ENCODE measurements around the gene ZNF232.
"Not testable (repeated sequence)": the region's sequence is repeated elsewhere in the genome, so short reads cannot be mapped to it uniquely, and the experiment has no call there.

The ZNF232 gene

DNA sequence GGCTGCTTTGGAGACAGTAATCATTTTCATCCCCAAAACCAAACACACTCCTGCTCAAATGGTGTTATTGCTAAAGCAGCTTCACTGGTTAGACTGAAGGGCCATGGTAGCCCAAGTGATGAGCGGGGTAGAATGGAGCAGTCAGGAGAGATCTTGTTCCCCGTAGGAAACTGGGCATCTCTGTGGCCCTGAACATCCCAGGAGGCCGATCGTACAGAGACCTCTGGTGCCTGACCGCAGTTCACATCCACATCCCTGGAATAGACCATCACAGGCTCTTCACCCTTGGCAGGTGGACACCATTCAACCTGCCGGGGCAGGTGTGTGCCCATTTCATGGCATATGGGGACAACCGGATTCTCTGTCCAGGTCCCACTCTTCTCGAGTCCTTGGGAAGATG is 18.1 kb upstream of the ZNF232 start:
- not testable (repeated sequence) for DNase-seq (ENCODE audit: low read depth)

DNA sequence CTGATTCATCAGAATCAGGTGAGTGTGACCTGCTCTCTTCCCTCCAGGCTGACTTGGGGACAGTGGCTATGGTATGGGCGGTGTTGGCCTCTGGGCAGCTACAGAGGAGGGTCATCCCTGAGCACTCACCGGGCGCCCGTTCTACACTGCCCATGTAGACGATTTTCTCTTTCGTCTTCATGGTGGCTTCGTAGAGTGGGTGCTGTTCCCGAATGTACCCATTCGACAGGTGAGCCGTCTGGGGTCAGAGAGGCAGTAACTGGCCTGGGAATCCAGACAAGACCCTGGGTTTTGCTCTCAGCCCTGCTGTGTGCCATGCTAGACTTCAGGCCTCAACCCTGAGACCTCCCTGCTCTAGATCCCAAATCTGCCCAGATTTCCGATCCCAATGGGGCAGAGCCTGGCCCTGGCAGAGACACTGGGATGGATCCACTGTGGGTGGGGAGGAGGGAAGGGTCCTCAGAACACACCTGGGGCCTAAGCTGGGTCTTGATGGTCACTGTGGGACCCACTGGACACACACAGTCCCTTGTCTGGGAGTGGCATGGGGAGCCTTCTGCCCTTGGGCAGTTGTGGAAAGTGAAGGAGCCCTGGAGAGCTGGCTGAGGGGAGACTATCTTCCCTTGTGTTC is 17.3 kb upstream of the ZNF232 start:
- DNase-seq (ENCODE audit: low read depth) = no peak

DNA sequence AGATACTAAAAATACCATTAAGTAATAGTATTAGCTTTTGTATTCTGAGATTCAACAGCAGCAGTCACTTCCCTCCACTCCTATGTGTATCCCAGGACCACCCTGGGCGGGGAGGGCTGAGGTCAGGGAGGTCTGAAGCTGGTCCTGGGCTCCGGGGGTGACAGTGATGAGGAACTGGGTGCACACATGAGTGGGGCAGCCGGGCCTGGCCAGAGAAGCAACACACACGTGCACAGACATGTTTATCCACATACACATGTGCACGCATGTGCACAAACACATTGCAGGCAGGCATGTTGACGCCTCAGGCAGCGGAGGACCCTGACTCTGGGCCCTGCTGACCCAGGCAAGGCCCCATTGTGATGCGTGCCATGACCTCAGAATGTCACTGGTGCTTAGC is 16.7 kb upstream of the ZNF232 start:
- not testable (repeated sequence) for DNase-seq (ENCODE audit: low read depth)

DNA sequence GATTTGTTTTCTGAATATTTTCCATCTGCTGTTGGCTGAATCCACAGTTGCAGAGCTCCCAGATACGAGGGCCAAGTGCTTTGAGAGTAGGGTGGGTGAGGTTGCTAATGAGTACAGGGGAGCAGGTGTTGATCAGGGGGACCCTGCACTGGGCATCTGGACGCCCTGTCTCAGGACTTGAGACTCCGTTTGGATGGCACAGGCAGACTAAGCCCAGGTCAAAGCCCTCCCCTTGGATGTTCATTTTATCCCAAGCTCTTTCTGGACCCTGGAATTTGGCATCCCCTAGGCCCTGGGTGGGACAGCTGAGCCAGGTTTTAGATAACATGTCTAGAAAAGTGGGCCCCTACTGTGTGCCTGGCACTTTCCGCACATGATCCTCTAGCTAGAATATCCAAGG is 16.2 kb upstream of the ZNF232 start:
- DNase-seq (ENCODE audit: low read depth) = no peak

DNA sequence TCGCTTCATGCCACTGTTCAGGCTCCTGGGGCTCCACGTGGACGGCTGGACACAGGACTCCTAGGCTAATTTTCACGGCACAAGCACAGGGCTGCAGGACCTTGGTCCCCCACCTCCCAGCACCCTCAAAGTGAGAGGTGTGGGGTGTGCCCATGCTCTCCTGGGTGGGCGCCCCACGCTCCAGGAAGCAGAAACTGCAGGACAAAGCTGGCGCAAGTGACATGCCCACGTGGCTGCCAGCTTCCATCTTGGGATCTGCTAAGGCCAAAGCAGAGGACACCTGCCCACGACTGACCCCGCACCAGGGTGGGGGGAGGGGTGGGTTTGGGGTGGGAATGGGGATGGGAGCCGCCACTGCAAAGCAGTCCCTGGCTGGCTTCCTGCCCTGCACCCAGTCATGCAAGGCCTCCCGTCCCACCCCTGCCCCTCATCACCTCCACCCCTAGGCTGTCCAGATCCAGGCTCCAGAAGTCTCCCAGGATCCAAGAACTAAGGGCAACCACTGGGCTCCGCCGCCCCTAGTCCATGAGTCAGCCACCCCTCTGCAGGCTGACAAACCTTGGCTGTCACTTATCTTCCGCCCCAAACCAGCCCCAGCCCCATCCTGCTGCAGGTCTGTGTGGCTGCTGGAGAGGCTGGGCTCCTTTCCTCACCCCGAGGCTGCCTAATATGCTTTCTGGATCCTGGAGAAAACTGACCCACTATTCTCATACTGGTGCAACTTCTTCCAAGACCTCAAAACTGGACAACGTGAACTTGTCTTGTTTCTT is 15.2 kb upstream of the ZNF232 start:
- DNase-seq (ENCODE audit: low read depth) = no peak

DNA sequence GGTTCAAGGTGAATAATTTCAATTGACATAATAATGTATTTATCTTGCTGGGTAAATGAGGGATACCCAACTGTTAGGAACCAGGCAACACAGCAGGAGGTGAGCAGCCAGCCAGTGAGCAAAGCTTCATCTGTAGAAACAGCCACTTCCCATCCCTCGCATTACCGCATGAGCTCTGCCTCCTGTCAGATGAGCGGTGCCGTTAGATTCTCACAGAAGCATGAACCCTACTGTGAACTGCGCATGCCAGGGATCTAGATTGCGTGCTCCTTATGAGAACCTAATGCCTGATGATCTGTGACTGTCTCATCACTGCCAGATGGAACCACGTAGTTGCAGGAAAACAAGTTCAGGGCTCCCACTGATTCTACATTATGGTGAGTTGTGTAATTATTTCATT is 13.2 kb upstream of the ZNF232 start:
- DNase-seq (ENCODE audit: low read depth) = not testable (repeated sequence)

DNA sequence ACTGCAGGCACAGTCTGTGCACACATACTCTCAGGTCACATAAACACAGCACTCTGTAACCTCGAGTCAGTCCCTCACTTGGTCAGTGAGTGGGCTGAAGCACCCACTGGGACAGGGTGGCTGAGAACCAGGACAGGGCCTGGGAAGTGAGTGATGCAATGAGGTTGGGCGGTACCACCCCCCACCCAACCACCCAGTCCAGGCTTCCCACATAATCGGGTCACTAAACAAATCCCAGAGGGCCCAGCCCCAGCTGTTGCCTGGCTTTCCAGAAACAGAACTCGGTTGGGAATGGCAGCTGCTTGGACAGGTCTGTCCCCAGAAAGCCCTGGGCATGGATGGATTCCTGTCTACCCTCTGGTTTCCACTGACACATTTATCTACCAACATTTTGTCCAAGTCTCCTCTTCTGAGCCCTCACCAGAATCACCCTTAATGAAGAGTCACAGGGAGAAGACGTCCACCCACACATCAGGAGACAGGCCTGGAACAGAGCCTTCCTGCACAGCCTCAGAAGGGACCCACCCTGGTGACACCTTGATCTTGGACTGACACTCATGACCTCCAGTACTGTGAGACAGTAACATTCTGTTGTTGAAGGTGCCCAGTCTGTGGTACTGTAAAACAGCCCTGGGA is 12.6 kb upstream of the ZNF232 start:
- not testable (repeated sequence) for DNase-seq (ENCODE audit: low read depth)

DNA sequence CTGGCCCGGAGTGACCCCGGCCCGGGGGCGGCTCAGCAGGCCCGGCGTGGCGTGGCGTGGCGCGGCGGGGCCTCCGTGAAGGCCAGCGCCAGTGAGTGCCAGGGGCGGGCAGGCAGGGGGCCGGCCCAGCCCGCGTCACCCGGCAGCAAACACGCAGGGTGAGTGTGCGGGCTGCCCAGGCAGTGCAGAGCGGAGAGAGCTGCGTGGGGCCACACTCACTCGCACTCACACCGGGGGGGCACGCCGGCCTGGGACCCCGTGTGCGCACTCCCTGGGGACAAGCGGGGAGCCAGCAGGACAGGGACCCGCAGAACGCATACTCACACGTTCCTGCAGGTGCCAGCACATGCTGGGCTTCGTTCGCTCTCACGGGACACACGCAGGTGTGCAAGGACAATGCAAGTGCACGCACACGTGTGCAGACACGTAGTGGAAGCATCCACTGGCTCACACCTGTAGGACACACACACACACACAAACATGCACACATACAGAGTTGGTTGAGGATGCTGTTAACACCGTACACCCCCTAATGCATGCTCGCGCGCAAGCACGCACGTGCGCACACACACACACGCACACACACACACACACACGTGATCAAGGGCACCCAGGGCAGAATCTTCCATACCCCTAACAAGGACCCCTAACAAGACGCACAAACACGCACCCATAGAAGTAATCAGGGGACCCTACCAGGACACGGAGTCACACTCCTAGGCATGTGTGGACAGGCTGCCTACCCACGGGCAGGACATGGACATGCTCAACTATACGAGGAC is 11.9 kb upstream of the ZNF232 start:
- DNase-seq (ENCODE audit: low read depth) = no peak

DNA sequence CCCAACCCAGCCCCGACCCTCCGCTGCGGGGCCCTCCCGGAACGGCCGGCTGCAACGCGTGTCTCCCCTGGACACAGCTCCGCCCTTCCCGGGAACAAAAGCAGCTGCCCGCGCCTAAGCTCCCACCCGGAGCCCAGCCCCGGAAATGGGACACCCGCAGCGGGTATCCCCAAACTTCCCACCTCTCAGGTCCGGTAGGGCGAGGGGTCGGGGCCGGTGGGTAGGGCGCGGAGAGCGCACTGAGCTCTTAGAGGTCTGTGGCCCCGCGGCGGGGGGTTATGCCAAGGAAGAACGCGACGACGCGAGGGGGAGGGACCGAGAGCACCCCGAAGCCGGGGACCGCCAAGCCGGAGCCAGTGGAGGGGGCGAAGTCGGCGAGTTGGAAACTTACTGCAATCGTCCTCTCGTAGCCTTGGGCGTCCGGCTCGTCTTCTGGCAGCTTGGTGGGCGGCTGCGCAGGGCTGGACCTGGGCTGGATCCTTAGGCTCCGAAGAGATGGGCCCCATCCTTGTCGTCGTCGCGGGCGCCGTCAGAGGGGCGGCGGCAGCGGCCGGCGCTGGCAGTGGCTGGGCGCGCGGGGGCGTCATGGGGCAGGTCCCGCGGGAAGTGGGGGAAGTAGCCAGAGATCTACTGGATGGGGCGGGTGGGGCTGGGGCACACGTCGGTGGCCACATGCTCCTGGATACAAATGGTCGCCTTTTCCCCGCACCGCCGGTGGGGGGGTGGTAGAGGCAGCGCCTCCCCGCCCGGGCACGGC is 11.1 kb upstream of the ZNF232 start:
- DNase-seq (ENCODE audit: low read depth) = no peak

DNA sequence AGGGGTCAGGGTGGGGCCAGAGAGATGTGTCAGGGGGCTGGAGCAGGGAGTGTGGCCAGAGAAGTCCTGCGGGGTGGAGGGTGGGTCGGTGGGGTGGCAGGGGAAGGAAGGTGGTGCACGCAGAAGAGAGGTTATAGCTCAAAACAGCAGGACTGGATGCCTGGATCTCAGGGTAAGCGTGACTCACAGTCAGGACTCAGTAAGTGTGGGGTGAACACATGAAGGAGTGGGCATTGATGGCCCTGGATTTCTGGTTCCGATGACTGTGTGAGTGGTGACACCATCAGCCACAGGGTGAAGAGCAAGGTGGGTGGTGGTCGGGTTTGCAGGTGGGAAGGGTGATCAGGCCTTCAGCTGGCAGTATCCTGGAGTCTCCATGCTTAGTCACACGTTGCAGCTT is 10.4 kb upstream of the ZNF232 start:
- not testable (repeated sequence) for DNase-seq (ENCODE audit: low read depth)

DNA sequence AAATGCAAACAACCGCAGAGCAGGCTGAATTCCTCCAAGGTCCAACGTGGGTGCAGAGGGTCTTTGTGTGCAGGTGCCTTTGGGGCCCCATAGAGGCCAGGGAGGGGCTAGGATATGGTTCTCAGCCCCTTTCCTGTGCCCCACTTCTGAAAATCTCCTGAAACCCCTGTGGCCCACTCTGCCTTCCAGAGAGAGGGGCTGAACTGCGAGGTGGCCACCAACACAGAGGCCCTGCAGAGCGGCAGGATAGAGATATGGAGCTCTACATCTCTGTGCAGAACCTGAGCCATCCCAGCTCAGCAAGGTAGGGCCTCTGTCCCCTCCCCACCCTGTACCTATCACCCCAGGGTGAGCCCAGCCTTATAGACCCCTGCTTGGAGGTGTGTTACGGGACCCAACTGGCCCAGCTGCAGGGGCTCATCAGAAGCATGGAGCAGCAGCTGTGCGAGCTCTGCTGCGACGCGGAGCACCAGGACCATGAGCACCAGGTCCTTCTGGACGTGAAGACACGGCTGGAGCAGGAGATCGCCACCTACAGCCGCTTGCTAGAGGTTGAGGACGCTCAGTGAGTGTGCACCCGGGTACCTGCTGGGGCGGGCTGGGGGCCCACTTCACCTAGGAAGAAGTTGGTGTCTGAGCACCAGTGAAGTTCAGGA is 9.6 kb upstream of the ZNF232 start:
- DNase-seq (ENCODE audit: low read depth) = no peak

DNA sequence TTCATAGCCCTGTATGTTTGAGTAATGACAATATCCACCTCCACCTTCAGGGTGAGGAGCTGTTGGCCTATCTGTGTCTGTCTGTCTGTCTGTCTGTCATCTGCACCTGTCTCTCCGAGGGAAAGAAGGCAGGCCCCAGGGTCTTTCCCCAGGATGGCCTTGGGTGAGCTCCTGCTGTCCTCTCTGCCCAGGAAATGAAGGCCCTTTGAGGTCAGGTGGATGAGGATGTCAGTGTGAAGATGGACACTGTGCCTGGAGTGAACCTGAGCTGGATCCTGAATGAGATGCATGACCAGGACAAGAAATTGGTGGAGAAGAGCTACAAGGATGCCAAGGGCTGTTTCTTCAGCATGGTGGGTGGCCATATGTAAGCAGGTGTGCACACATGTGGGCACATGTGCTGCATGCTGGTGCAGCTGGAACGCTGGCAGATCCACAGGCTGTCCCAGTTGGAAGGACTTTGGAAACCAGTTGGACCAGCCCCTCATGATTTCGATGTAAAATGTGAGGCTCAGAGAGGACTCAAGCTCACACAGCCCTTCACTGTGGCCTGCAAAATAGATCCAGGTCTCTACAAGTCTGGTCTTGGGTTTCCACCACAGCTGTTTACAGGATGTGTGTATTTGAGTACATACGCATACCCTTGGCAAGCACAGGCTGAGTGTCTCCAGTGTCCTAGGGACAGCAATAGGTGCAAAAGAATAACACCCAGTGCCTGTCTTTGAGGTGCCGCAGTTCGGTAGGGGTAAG is 8.9 kb upstream of the ZNF232 start:
- DNase-seq (ENCODE audit: low read depth) = not testable (repeated sequence)

DNA sequence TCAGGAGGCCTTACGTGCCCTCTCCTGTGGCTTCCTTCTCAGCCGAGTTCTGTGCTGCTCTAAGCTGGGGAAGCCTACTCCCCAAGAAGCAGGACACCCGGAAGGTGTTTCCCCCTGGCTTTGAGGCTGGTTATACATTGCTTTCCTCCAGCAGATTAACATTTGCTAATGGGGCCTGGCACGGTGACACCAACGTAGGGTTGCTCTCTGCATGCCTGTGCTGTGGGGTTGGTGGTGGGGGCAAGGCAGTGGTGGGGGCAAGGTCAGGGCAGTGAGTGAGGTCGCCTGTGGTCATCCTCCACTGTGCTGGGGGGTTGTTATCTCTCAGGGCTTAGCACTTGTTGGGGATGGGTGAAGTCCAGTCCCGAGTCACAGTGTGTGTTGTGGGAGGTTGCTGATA is 8.4 kb upstream of the ZNF232 start:
- no peak for DNase-seq (ENCODE audit: low read depth)

DNA sequence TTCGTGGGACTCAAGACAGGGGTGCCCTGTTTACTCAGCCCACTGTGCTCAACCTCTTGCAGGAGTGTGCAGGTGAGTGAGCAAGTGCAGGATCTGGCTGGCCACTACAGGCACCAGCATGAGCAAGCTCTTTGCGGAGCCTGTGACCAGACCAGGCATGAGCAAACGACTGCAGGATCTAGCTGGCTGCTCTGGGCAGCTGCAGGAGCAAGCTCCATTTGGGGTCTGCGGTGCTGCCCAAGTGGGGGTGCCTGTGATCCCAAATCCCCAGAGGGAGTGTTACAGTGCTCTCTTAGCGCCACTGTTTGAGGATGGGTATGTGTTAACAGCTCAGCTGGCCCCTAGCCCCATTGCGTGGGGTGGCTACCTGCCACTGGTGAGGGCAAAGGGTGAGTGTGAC is 6.5 kb upstream of the ZNF232 start:
- DNase-seq (ENCODE audit: low read depth) = no peak

DNA sequence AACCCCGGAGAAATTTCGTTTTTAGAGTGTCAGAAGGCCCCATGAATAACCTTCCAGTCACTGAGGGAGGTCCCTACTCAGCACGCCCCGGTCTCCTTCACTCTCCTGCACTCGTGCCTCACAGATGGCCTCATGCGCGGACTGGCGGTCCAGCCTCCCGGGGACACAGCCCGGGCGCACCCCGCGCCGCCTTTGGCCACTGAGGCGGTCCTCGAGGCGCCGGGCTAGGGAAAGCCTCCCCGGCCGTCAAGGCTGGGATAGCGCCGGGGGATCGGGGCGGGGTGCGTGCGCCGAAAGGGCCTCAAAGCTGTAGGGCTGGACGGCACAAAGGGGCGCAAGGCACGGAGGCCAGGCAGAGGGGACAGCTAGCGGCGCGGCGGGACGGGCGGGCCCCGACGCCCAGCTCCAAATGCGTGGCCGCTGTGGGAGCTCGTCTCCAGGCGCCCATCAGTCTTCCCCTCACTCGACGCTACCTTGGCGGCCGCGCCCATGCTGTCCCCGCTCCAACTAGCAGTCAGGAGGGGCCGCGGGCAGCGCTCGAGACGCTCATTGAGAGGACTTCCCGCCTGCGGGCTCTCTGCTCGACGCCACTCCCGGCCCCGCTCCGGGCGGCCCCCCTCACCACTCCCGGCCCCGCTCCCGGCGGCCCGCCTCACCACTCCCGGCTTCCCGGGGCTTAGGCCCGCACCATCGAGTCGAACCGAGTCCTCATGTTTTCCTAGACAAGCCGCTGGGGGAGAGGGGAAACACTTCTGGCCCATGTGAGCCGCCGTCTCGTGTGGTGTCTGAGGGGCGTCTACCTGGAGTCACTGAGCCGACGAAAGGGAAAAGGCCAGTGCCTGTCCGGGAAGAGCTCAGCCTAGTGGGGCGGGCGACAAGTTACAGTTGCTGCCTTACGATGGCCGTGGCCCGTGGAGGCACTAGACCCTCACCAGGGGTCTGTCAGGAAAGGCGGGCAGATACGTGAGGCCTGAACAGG is 4.3 kb upstream of the ZNF232 start, which contains the start of gene USP6:
USP6 (plus strand) TSS at position 360 of the 979 bp plus-strand sequence. CDS start 14,336 bp downstream, outside the sequence.
- DNase-seq (ENCODE audit: low read depth) = no peak

DNA sequence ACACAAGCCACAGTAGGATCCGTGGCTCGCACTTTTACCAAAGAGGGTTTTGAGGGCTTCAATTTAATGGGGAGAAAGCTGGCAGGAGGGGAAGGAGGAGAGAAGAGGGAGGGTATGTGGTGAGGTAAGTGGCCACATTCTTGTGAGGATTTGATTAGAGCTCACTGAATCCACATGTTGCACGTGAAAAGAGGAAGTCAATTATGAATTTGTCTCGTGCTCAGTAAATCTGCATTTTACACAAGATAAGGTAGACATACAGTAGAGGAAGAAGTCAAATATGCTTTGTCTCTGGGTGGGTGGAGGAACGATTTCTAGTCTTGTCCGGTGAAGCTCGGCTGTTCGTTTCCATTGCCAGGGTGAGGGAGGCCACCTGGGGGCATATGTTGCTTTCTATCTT is 862 bp downstream of the ZNF232 start:
- no peak for DNase-seq (ENCODE audit: low read depth)

DNA sequence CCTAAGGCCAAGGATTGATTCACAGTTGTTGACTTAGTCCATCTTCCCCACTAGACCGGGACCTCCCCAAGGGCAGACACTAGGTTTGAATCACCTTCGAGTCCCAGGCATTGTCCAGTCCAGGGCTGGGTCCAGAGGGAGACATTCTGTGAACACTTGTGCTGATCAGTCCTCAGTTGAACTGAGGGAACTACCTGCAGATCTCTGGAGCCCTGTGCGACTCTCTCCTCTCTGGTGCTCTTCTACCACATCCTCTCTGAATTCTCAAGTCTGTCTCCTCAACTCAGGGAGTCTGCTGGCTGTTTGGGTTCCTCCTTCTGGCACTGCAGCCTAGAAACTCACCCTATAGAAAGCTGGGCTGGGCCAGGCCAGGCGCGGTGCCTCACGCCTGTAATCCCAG is 10.8 kb downstream of the ZNF232 start:
- DNase-seq (ENCODE audit: low read depth) = no peak

DNA sequence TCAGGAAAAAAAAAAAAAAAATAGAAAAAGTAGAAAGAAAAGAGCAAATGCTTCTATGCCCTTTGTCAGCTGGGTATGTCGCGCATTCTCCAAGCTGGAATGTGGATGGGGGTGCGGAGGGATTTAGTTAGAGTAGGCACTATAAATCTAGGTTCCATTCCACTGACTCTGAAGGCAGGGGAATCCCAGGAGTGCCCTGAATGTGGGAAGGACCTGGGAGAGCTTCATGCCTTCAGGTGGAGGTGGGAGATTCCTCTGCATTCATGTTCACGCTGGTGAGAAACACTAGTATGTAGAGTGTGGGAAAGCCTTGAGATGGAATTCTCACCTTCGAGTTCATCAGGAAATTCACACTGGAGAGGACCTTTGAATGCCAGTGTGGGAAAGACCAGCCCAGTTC is 12.4 kb downstream of the ZNF232 start:
- DNase-seq (ENCODE audit: low read depth) = no peak
